GM20000 (cell line): ENCODE results near the gene ATXN2L.
A peak's percentile ranks its signal among the peaks of the same experiment; 100 is the strongest.

ENCODE experiments used
- DNase-seq: peaks from one replicate; pipeline ENCODE4 v3.0.0; 2012; ENCODE audit warnings: low spot score
- CTCF ChIP-seq: IDR thresholded peaks from 2 replicates; pipeline ENCODE4 v1.5.1; 2012; ENCODE audit warnings: mild to moderate bottlenecking, control low read depth; ENCODE audit errors: extremely low read depth, missing control alignments

The ATXN2L gene

GRCh38 chr16:28843766-28844165 lies 21.0 kb downstream of the ATXN2L start:
- TF ChIP-seq CTCF: no peak
- DNase-seq: no peak

- TF ChIP-seq CTCF: no peak
- no peak for DNase-seq
Measured at GRCh38 chr16:28844226-28844885, 21.6 kb downstream of the ATXN2L start.

- no peak for TF ChIP-seq CTCF
- DNase-seq: no peak
Measured at GRCh38 chr16:28845293-28845692, 22.5 kb downstream of the ATXN2L start.

DNA sequence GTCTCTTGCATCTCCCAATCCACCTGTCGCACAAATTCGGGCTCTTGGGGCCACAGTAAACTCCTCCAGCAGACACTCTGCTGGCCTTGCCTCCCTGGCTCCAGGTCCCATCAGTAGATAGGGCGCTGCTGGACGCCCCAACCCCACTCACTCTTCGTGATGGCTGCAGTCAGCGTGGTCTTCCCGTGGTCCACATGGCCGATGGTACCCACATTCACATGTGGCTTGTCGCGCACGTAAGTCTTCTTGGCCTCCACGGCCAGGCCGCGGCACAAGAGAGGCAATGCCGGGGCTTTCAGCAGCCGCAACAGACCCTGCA lies 22.9 kb downstream of the ATXN2L start:
- TF ChIP-seq CTCF: no peak
- no peak for DNase-seq

DNA sequence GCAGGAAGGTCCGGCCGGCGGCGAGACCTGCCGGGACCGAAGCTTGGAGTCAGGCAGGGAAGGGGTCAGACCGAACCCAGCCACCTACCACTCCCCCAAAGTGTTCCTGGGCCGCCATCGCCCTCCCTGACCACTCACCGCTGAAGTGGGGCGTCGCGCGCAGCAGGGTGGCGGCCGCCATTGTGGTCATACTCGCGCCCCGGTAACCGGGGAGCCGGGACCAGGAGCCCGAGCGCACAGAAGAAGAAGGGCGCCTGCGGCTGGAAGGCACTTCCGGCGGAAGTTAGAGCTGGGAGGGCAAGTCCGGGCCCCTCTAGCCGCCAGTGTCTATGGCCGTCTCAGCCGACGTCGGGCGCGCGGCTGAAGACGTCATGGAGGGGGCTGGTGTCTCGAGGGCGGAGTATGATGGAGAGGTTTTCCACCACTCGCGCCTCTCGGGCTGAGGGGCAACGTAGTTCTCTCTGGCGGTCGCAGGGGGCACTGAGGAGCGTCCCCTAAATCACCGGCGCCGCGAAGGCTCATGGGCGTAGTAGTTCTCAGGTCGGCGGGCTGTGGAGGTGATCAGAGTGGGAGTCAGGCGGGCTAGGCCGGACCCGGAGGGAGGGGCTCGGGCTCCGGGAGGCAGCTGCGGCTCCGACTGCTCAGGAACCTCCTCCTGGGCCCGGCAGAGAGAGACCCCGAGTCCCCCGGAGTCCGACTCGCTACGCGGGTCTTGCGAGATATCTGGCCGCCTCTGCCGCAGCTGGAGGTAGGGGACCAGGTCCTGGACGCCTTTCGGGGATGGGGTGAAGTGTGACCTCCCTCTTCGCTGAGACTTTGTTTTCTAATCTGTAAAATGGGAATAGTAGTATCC lies 23.5 kb downstream of the ATXN2L start, which contains the start of gene TUFM:
Gene TUFM, minus strand, starts transcription at position 269 of the 853 bp plus-strand sequence. Its CDS starts 79 bp downstream, at position 190.
- TF ChIP-seq CTCF: peak; percentile 75

DNA sequence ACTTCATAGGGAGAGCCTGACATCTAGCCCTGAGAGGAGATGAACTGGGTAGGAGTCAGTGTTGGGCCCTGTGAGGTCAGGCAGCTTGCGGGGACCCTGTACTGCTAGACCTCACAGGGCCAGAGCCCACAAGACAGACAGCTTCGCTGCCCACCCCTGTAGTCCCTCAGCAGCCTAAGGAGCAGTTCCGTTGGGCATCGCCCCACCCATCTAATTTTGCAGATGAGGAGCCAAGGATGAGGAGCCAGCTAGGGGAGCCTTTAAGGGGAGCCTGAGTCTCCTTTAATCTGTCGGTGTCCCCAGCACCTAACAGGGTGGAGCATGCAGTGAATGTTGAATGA lies 24.1 kb downstream of the ATXN2L start:
- no peak for DNase-seq
- TF ChIP-seq CTCF: no peak

More for the DNA sequence above, 23.5 kb downstream of the ATXN2L start, which contains the start of gene TUFM:
- peak; percentile 96 for DNase-seq

GRCh38 chr16:28858421-28858820 lies 35.6 kb downstream of the ATXN2L start:
- no peak for TF ChIP-seq CTCF
- DNase-seq: no peak
